NOMO-1 treated with DMSO at 0.1 percent for 48 hours (cell line): ENCODE results near the gene KDM1B.
A peak's percentile ranks its signal among the peaks of the same experiment; 100 is the strongest.
"Not testable (repeated sequence)": the region's sequence is repeated elsewhere in the genome, so short reads cannot be mapped to it uniquely, and the experiment has no call there.

Source experiments
- DNase-seq: peaks from one replicate; lab custom pipeline; 2025; ENCODE audit not compliant: unreplicated experiment; lab: John Stamatoyannopoulos, UW

The KDM1B gene

GRCh38 chr6:18186033-18186432 is 30.8 kb downstream of the KDM1B start:
- DNase-seq = no peak

GRCh38 chr6:18186540-18187250 is 31.5 kb downstream of the KDM1B start:
- peak; percentile 78 for DNase-seq

- DNase-seq = no peak
These were observed 32.5 kb downstream of the KDM1B start for GRCh38 chr6:18187701-18188100.

- no peak for DNase-seq
These were observed 34.0 kb downstream of the KDM1B start for GRCh38 chr6:18189196-18189595.

GRCh38 chr6:18192026-18192425 is 36.8 kb downstream of the KDM1B start:
- no peak for DNase-seq

GRCh38 chr6:18203786-18204185 is 48.6 kb downstream of the KDM1B start:
- no peak for DNase-seq

GRCh38 chr6:18204691-18205090 is 49.5 kb downstream of the KDM1B start:
- no peak for DNase-seq

- no peak for DNase-seq
These were observed 51.4 kb downstream of the KDM1B start for GRCh38 chr6:18206591-18206990.

- no peak for DNase-seq
These were observed 52.2 kb downstream of the KDM1B start for GRCh38 chr6:18207438-18207837.

- no peak for DNase-seq
These were observed 52.7 kb downstream of the KDM1B start for GRCh38 chr6:18207949-18208348.

- not testable (repeated sequence) for DNase-seq
These were observed 53.6 kb downstream of the KDM1B start for GRCh38 chr6:18208778-18209177.

- no peak for DNase-seq
These were observed 54.4 kb downstream of the KDM1B start for GRCh38 chr6:18209539-18210197.

- DNase-seq = no peak
These were observed 55.5 kb downstream of the KDM1B start for GRCh38 chr6:18210707-18211106.

GRCh38 chr6:18211338-18211737 is 56.1 kb downstream of the KDM1B start:
- no peak for DNase-seq

GRCh38 chr6:18212231-18212630 is 57.0 kb downstream of the KDM1B start:
- no peak for DNase-seq

GRCh38 chr6:18213439-18213838 is 58.2 kb downstream of the KDM1B start:
- DNase-seq = no peak

- DNase-seq = no peak
These were observed 58.8 kb downstream of the KDM1B start for GRCh38 chr6:18214003-18214402.

- peak; percentile 83 for DNase-seq
These were observed 60.2 kb downstream of the KDM1B start for GRCh38 chr6:18215436-18215835.

GRCh38 chr6:18216411-18216810 is 61.2 kb downstream of the KDM1B start:
- DNase-seq = no peak

- no peak for DNase-seq
These were observed 63.0 kb downstream of the KDM1B start for GRCh38 chr6:18218233-18218632.

GRCh38 chr6:18219591-18219990 is 64.4 kb downstream of the KDM1B start:
- DNase-seq = no peak

- DNase-seq = no peak
These were observed 66.0 kb downstream of the KDM1B start for GRCh38 chr6:18221288-18221615.
